Islet precursor cell (in vitro differentiated cells): ENCODE measurements around the gene ATP8A2.

Experiments
- DNase-seq: peaks from one replicate; pipeline ENCODE4 v3.0.0-alpha.2; 2018

The ATP8A2 gene

GRCh38 chr13:25827831-25828465 is 456.2 kb downstream of the ATP8A2 start:
- DNase-seq: no peak

- DNase-seq: no peak
Measured at GRCh38 chr13:25833761-25834160, 462.0 kb downstream of the ATP8A2 start.

- DNase-seq: no peak
Measured at GRCh38 chr13:25836574-25837336, 465.0 kb downstream of the ATP8A2 start.

- DNase-seq: no peak
Measured at GRCh38 chr13:25839371-25839770, 467.6 kb downstream of the ATP8A2 start.

GRCh38 chr13:25840261-25840660 is 468.5 kb downstream of the ATP8A2 start:
- no peak for DNase-seq

- DNase-seq: no peak
Measured at GRCh38 chr13:25840931-25841330, 469.2 kb downstream of the ATP8A2 start.

- DNase-seq: no peak
Measured at GRCh38 chr13:25843692-25844091, 471.9 kb downstream of the ATP8A2 start.

GRCh38 chr13:25844559-25845434 is 473.0 kb downstream of the ATP8A2 start:
- no peak for DNase-seq

- no peak for DNase-seq
Measured at GRCh38 chr13:25846222-25846984, 474.6 kb downstream of the ATP8A2 start.

- no peak for DNase-seq
Measured at GRCh38 chr13:25847145-25847544, 475.4 kb downstream of the ATP8A2 start.

- no peak for DNase-seq
Measured at GRCh38 chr13:25847635-25848626, 476.2 kb downstream of the ATP8A2 start.

- peak; percentile 57 for DNase-seq
Measured at GRCh38 chr13:25848812-25849745, 477.3 kb downstream of the ATP8A2 start.

- DNase-seq: no peak
Measured at GRCh38 chr13:25857830-25858229, 486.1 kb downstream of the ATP8A2 start.

- no peak for DNase-seq
Measured at GRCh38 chr13:25859528-25859927, 487.8 kb downstream of the ATP8A2 start.

- no peak for DNase-seq
Measured at GRCh38 chr13:25860265-25860664, 488.5 kb downstream of the ATP8A2 start.

GRCh38 chr13:25860862-25861261 is 489.1 kb downstream of the ATP8A2 start:
- DNase-seq: no peak

GRCh38 chr13:25862156-25862555 is 490.4 kb downstream of the ATP8A2 start:
- DNase-seq: no peak

- DNase-seq: no peak
Measured at GRCh38 chr13:25864116-25864515, 492.3 kb downstream of the ATP8A2 start.

GRCh38 chr13:25864936-25865335 is 493.2 kb downstream of the ATP8A2 start:
- no peak for DNase-seq

GRCh38 chr13:25865391-25865790 is 493.6 kb downstream of the ATP8A2 start:
- DNase-seq: no peak
